ENCODE measurements around the gene MOGAT3. TPM values are rescaled to one million over a fixed set of nuclear protein-coding genes. Genes with fewer than 3 reads are reported as not detected.

Gene MOGAT3
- total and polyA plus RNA-seq, 8 donors: 0.07 to 0.11 (median 0.08) TPM; not detected in 3

DNA sequence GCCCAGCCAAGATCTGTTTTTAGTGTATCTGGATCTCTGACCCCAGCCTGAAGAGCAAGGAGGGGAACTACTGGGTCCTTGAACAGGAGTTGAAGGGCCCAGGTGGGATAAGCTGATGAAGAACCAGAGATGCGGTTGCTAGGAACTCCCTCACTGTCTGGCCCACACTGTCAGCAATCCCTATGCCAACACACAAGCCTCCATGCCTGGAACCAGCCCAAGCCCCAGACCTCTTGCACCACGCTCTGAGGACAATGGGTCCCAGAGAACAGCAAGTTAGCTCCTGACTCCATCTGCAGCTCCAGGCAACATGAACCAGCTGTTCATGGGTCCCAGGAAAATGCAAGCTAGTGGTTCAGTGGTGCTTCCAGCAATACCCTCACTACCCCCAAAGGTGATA is 23.2 kb downstream of the MOGAT3 start:
- DNase-seq (no peak), ATAC-seq (no peak)
- TF ChIP-seq, protein P1, sequence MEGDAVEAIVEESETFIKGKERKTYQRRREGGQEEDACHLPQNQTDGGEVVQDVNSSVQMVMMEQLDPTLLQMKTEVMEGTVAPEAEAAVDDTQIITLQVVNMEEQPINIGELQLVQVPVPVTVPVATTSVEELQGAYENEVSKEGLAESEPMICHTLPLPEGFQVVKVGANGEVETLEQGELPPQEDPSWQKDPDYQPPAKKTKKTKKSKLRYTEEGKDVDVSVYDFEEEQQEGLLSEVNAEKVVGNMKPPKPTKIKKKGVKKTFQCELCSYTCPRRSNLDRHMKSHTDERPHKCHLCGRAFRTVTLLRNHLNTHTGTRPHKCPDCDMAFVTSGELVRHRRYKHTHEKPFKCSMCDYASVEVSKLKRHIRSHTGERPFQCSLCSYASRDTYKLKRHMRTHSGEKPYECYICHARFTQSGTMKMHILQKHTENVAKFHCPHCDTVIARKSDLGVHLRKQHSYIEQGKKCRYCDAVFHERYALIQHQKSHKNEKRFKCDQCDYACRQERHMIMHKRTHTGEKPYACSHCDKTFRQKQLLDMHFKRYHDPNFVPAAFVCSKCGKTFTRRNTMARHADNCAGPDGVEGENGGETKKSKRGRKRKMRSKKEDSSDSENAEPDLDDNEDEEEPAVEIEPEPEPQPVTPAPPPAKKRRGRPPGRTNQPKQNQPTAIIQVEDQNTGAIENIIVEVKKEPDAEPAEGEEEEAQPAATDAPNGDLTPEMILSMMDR (IDR thresholded peaks at IDR 0.05): no peak
- H3K9me3 ChIP-seq: no peaks in the 10 kb centered on the region
- no peaks in the 10 kb centered on the region for H3K36me3 ChIP-seq
- intact Hi-C loops (cut with DNase I): no loop called here
- peaks cover 89 to 100% of the 10 kb centered on the region in 2 donors for H3K27me3 ChIP-seq
- no peak overlapping the region for H3K27ac ChIP-seq
- peaks cover 10 to 13% of the 10 kb centered on the region in 2 donors for H3K4me1 ChIP-seq
- H3K4me3 ChIP-seq: no peak overlapping the region

DNA sequence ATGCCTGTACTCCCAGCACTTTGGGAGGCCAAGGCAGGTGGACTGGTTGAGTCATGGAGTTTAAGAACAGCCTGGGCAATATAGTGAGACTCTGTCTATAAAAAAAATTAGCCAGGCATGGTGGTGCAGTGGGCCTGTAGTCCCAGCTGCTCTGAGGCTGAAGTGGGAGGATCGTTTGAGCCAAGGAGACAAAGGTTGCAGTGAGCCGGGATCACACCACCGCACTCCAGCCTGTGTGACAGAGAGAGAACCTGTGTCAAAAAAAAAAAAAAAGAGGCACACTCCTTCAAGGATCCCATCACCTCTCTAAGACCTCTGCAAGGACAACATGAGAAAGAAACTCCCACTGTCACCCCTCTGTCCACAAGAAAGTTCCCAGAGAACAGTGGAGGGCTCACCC is 25.2 kb downstream of the MOGAT3 start:
- H3K27me3 ChIP-seq: peaks cover 100% of the 10 kb centered on the region in 2 donors
- ATAC-seq (no peak), DNase-seq (no peak)
- no peak overlapping the region for H3K27ac ChIP-seq
- H3K36me3 ChIP-seq: no peaks in the 10 kb centered on the region
- no peaks in the 10 kb centered on the region for H3K9me3 ChIP-seq
- TF ChIP-seq, protein P1 (IDR thresholded peaks at IDR 0.05): no peak
- peaks cover 14 to 26% of the 10 kb centered on the region in 2 donors for H3K4me1 ChIP-seq
- H3K4me3 ChIP-seq: no peak overlapping the region
- intact Hi-C loops (cut with DNase I): no loop called here

DNA sequence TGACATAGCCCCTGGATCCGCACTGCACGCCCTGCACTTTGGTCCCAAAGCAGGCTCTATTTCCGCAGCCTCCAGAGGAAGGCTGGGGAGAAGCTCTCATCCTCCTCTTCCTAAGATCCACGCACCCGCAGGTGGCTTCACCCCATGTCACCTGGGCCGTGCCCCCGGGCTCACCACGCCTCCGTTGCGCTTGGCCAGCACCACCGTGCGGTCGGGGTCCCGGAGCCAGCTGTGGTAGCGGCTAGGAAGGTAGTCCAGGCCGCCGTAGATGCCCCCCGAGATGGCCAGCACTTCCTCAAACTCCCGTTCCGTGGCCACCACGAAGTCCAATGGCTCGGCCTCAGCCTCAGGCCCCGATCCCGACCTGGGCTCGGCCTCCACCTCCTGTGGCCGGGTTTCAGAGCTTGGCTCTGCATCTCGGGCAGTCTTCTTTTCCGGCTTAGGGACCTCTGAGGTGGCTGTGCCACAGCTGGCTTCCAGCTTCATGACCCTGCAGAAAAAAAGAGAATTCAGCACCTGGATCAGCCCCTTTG is 26.4 kb downstream of the MOGAT3 start:
- no peaks in the 10 kb centered on the region for H3K36me3 ChIP-seq
- DNase-seq (no peak), ATAC-seq (no peak)
- intact Hi-C loops (cut with DNase I): no loop called here
- no peaks in the 10 kb centered on the region for H3K9me3 ChIP-seq
- H3K27ac ChIP-seq: no peak overlapping the region
- H3K4me3 ChIP-seq: no peak overlapping the region
- H3K4me1 ChIP-seq: peaks cover 14 to 35% of the 10 kb centered on the region in 2 donors
- TF ChIP-seq, protein P1 (IDR thresholded peaks at IDR 0.05): no peak
- peaks cover 99 to 100% of the 10 kb centered on the region in 2 donors for H3K27me3 ChIP-seq

DNA sequence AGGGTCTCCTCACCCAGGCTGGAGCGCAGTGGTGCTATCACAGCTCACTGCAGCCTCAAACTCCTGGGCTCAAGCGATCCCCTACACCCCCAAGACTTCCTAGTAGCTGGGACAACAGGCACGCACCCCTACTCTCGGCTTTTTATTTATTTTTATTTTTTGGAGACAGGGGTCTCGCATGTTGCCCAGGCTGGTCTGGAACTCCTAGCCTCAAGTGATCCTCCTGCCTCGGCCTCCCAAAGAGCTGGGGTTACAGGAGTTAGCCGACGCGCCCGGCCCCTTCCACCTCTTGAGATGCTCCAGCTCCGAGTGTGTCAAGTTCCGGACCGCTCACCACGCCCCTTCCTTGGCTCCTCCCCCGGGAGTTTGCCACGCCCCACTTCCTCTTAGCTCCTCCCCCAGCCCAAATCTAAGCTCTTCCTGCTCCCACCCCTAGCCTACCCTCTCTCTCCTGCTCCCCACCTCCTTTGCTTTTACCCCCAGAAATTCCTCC is 27.0 kb downstream of the MOGAT3 start:
- ATAC-seq: peak; percentile 55
- intact Hi-C loops (cut with DNase I): no loop called here
- H3K9me3 ChIP-seq: no peaks in the 10 kb centered on the region
- TF ChIP-seq, protein P1 (IDR thresholded peaks at IDR 0.05): no peak
- DNase-seq: no peak
- H3K4me1 ChIP-seq: peaks cover 14 to 39% of the 10 kb centered on the region in 2 donors
- no peak overlapping the region for H3K27ac ChIP-seq
- no peak overlapping the region for H3K4me3 ChIP-seq
- H3K27me3 ChIP-seq: peaks cover 98 to 100% of the 10 kb centered on the region in 2 donors
- H3K36me3 ChIP-seq: no peaks in the 10 kb centered on the region

DNA sequence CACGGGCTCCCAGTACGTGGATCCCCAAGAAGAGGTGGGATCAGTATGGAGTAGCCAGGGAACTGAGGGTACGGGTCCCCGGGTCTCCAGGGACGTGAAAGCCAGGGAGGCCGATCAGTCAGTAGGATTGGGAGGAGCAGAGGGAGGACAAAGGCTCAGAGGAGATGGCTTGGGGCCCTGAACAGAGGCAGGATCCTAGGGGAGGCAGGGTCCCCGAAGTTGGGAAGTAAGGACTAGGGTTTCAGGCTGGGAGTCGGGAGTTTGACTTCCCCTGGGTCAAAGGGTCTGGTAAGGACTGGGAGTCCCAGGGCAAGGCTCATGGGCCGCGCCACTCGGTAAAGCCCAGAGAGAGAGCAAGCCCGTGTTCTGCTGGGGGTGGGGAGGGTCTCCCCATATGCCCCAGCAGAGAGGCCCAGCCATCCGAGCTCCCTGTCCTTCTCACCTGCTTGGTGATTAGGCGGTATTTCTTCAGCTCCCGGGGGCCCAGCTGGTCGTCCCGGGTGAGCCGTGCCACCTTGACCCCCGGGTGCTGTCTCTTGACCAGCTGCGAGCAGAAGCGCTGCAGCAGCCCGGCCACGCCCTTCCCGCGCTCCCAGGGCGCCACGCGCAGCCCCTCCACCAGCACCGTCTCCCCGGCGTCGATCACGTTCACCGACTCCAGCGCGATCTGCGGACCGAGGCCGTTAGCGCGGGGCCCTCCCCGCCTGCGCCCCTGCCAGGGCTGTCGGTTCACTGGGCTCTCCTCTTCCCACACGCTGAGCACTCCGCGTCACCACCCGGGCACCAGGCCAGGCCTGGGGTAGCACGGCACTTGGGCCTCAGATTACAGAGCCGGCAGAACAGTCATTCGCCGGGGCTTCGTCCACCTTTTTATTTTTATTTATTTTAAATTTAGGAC is 27.7 kb downstream of the MOGAT3 start:
- no peaks in the 10 kb centered on the region for H3K9me3 ChIP-seq
- intact Hi-C loops (cut with DNase I): no loop called here
- ATAC-seq (peak; percentile 82), DNase-seq (peak in 3 of 4 donors; percentile 76 to 89 (median 86))
- H3K36me3 ChIP-seq: no peaks in the 10 kb centered on the region
- TF ChIP-seq, protein P1 (IDR thresholded peaks at IDR 0.05): no peak
- no peak overlapping the region for H3K27ac ChIP-seq
- no peak overlapping the region for H3K4me3 ChIP-seq
- peaks cover 14 to 39% of the 10 kb centered on the region in 2 donors for H3K4me1 ChIP-seq
- peaks cover 98 to 100% of the 10 kb centered on the region in 2 donors for H3K27me3 ChIP-seq
